GM20431 (cell line): ENCODE data around the gene TMEM43.

ENCODE experiments used
- in situ Hi-C: fragments of 300-500 bp; cut with MseI, MboI; formaldehyde crosslinking; loops from one replicate; pipeline ENCODE4 v1.15.0; 2020; ENCODE audit warnings: low sequenced_read_pairs; ENCODE audit not compliant: unreplicated experiment

The TMEM43 gene

GRCh38 chr3:14170531-14171159, 45.8 kb downstream of the TMEM43 start:
- in situ Hi-C loops: no loop called here

DNA sequence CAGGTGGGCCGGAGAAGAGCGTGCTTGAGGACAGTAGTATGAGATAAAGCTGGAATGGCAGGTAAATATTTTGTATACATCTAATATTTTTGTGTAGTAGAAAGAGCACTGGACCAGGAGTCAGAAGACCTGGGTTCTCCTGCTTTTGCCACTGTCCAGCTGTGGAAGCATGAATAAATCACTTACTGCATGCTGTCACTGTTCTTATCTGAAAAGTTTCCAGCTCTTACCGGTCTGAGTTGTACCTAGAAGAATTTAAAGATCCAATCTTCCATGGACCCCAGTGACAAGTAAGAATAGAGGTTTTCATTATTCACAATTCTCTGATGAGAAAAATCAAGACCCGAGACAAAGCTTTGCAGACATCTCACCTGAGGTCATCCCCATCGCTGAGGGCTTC, 47.6 kb downstream of the TMEM43 start:
- in situ Hi-C loops: no loop called here

DNA sequence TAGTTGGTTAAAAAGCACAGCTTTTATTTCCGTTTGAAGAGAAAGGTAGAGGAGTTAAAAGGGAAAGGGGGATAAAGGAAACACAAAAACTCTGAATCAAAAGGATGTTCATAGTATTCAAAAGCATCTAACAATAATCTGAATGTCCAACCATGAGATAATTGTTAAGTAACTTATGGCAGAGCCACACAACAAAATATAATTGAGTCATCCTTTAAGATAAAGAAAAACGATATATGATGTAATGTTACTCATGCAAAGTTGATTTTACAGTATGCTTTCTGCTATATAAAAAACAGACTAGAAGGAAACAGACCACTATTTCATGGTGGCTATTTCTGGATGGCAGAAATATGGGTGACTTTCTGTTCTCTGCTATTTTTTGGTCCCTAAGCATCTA, 49.6 kb downstream of the TMEM43 start:
- in situ Hi-C loops: no loop called here

DNA sequence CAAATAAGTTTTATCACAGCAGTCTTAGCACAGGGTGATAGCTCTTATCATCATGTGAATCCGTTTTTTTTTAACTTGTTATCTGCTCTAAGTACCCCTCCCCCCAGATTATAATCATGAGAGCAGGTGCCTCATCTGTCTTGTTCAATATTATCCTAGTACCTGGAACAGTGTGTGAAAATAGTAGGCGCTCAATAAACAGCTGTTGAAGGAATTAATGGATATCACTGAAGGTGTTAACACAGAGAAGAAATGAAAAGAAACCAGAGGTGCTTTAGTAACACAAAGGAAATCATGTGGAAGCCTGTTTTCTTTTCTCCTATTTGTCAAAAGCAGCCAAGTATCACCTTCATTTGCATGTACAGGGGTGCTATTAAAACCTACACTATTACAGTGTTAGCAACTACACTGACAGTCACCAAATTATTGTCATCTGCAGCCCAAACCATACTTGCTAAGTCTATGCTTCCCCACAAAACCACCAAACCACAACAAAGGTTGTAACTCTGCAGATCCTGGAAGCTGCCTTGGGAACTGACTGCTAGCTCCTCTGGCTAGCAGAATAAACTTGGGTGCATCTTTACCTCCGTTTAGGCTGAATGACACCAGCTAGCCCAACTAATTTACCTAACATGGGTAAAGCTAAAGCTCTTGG, 50.7 kb downstream of the TMEM43 start:
- in situ Hi-C loops: no loop called here

- in situ Hi-C loops: no loop called here
Observed at GRCh38 chr3:14177580-14178246, 52.9 kb downstream of the TMEM43 start.

GRCh38 chr3:14178247-14179113, 53.6 kb downstream of the TMEM43 start, which contains the start of the genes LSM3 and XPC:
Gene LSM3 (plus strand): TSS chr3:14178817. CDS start chr3:14178861, 44 bp downstream.
Gene XPC (minus strand): TSS chr3:14178601. CDS start chr3:14178568, 33 bp downstream.
- in situ Hi-C loops: no loop called here

DNA sequence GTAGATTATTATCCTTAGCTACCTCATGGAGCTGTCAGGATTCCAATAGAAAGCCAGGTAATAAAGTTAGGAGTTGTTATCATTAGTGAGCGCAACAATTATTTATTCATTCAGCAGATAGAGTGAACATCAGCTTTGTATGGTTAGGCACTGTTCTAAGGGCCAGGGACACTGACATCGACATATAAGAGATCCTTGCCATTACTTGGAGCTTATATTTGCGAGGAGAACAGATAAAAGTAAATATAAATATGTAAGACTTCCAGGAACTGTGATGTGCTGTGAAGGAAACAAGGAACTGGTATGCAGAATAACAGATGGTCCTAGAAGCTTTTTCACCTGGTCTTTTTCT, 54.2 kb downstream of the TMEM43 start:
- in situ Hi-C loops: no loop called here

DNA sequence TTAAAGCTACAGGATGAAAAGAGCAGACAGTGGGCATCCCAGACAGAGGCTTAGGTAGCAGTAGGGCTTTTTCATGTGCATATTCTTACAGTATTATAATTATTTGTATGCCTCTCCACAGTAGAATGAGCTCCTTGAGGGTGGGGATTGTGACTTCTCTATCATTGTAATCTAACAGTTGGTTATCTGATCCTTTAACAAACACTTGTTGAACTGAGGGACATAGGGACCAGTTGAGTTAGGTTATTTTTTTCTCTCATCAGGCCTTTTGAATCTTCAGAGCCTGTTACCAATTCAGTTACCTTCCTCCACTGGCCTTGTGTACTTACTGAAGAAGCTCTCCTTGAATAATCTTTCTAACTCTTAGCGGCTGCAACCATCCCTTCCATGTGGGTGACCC, 54.9 kb downstream of the TMEM43 start:
- in situ Hi-C loops: no loop called here

DNA sequence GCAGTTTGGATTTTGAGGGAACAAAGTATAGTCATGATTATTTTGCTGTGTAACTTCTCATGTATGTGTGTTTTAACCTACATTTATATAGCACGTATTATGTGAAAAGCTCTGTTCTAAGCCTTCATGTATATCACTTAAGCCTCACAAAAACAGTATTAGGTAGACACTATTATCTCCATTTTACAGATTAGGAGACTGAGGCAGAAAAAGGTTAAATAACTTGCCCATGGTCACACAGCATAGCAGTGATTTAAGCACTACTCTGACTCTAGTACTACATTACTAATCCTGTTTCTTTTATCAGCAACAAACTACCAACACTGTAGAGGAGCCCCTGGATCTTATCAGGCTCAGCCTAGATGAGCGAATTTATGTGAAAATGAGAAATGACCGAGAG, 56.4 kb downstream of the TMEM43 start:
- in situ Hi-C loops: no loop called here

GRCh38 chr3:14183015-14183577, 58.2 kb downstream of the TMEM43 start:
- in situ Hi-C loops: no loop called here

GRCh38 chr3:14186854-14187458, 62.1 kb downstream of the TMEM43 start:
- in situ Hi-C loops: no loop called here

DNA sequence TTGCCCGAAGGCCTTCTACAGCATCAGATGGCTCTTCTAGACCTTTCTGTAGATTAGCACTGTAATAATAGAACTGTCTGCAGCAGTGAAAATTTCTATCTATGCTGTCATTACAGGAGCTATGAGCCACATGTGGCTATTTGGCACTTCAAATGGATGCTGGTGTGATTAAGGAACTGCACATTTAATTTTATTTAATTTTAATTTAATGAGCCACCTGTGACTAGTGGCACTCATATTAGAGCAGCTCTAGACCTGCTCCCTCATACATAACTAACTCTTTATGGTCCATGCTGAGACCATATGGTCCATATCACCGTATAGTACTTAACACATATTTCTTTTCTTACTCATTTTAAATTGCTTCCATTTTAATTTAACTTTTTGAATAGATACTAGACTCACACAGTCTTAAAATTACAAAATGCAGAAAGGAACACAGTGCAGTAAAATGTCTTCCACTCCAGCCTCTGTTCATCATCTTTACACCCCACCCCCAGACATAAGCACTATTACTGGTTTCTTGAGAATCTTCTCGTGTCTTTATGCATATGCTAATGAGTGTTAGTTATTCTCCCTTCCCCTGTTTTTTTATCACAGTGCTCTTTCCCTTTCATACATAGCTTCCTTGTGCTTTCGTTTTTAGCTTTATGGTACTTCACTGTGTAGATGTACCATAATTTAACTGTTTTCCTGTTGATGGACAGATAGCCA, 63.3 kb downstream of the TMEM43 start:
- in situ Hi-C loops: no loop called here
